Measurements from ENCODE around the gene LAMB3. TPM values are rescaled to one million over a fixed set of nuclear protein-coding genes. Genes with fewer than 3 reads are reported as not detected.

Gene LAMB3
- total RNA-seq, 1 experiment from 2014 or later: 70.2 TPM

- TF ChIP-seq CTCF (IDR thresholded peaks at IDR 0.05 in 2 of 3, conservative IDR thresholded peaks at IDR 0.05 in 1 of 3; ENCODE audit: borderline replicate concordance in 1 of 3, insufficient read depth in 1 of 3, low read depth in 2 of 3, low read length in 2 of 3): no peak
These were observed 57.8 kb downstream of the LAMB3 start (continued) for GRCh38 chr1:209594440-209594839.

GRCh38 chr1:209593747-209594146 is 58.5 kb downstream of the LAMB3 start:
- POLR2A ChIA-PET: no interaction called here
- no peak for TF ChIP-seq ZNF274 (IDR thresholded peaks at IDR 0.05; ENCODE audit: low read depth, low read length)
- no peak for TF ChIP-seq CEBPB (IDR thresholded peaks at IDR 0.05; ENCODE audit: low read depth)
- no peak for TF ChIP-seq SRF (IDR thresholded peaks at IDR 0.05; ENCODE audit: low read depth)
- TF ChIP-seq JUND (IDR thresholded peaks at IDR 0.05): no peak
- TF ChIP-seq RAD21 (IDR thresholded peaks at IDR 0.05; ENCODE audit: low read depth): no peak
- no peak for TF ChIP-seq ELF1 (IDR thresholded peaks at IDR 0.05; ENCODE audit: borderline replicate concordance, low read depth)
- TF ChIP-seq SIN3A (IDR thresholded peaks at IDR 0.05; ENCODE audit: low read depth): no peak
- TF ChIP-seq CTCF (IDR thresholded peaks at IDR 0.05 in 2 of 3, conservative IDR thresholded peaks at IDR 0.05 in 1 of 3; ENCODE audit: borderline replicate concordance in 1 of 3, insufficient read depth in 1 of 3, low read depth in 2 of 3, low read length in 2 of 3): no peak
- TF ChIP-seq SP1 (IDR thresholded peaks at IDR 0.05; ENCODE audit: low read depth): no peak
- no peak for TF ChIP-seq EGR1 (IDR thresholded peaks at IDR 0.05; ENCODE audit: low read depth)
- H3K36me3 ChIP-seq (ENCODE audit: control insufficient read depth in 1 of 2, insufficient read depth in 2 of 2, low read length in 2 of 2): no peaks in the 10 kb centered on the region
- no peak for ATAC-seq
- no peak overlapping the region for H3K9ac ChIP-seq (ENCODE audit: low read length)
- no peaks in the 10 kb centered on the region for H3K4me1 ChIP-seq (ENCODE audit: control insufficient read depth in 1 of 2, insufficient read depth in 2 of 2, low read length in 2 of 2)
- H4K20me1 ChIP-seq (ENCODE audit: insufficient read depth): no peaks in the 10 kb centered on the region
- no peak overlapping the region for H3K4me2 ChIP-seq (ENCODE audit: low read length)
- CTCF ChIA-PET: interaction anchor here (1.2 kb wide), 1 partner anchor 17 kb away, joined by 3 read pairs; no protein-coding TSS in a partner anchor
- H3K9me3 ChIP-seq (ENCODE audit: control insufficient read depth in 1 of 2, insufficient read depth in 1 of 2, low read depth in 1 of 2, low read length in 2 of 2): no peaks in the 10 kb centered on the region
- no peaks in the 10 kb centered on the region for H3K9me2 ChIP-seq (ENCODE audit: insufficient read depth)
- RAD21 ChIA-PET (ENCODE audit: low non-redundant PET in 1 of 2, low total read pairs in 2 of 2, uncharacterized antibody in 2 of 2, unreplicated experiment in 2 of 2): no interaction called here
- H3K79me2 ChIP-seq (ENCODE audit: insufficient read depth, low read length): no peaks in the 10 kb centered on the region
- H3K4me3 ChIP-seq (replicated peaks in 1 of 2; ENCODE audit: low read depth in 1 of 2, low read length in 2 of 2): no peak overlapping the region
- no peak overlapping the region for H2AFZ ChIP-seq (ENCODE audit: low read depth, low read length, poor library complexity, severe bottlenecking)
- intact Hi-C loops (cut with micrococcal nuclease): no loop called here
- BruUV-seq (replicated peaks): no TSS peak
- H3K27ac ChIP-seq (ENCODE audit: low read depth, low read length): no peak overlapping the region
- DNase-seq (ENCODE audit: low read depth, low spot score): no peak
- no peaks in the 10 kb centered on the region; the same call in 1 of the 2 replicates for H3K27me3 ChIP-seq (ENCODE audit: insufficient read depth, low read length)
